GM12878 (cell line): Measurements from ENCODE around the gene ATAD5. TPM values are rescaled to one million over a fixed set of nuclear protein-coding genes. Genes with fewer than 3 reads are reported as not detected.

Experiments used
- ATAC-seq: fragments of 200-7000 bp; cut with Tn5 transposase; 3 replicates; pipeline ENCODE4 v1.9.1; 2020; ENCODE audit warnings: mild to moderate bottlenecking, moderate library complexity
- BruUV-seq: library from RNA; stranded (reverse); fragments of 400-500 nt; replicated peaks from 2 replicates; lab custom pipeline; 2021; lab: Mats Ljungman, UMichigan
- CTCF ChIA-PET: fragments of 300-600 bp; sonication (Branson Sonifier 250); formaldehyde crosslinking; extraction: SDS; loops from one replicate; lab custom pipeline; 2021; ENCODE audit warnings: inconsistent platforms; lab: Yijun Ruan, JAX
- POLR2A ChIA-PET: fragments of 350-600 bp; formaldehyde crosslinking; extraction: SDS; loops from one replicate; lab custom pipeline; 2021; ENCODE audit warnings: inconsistent platforms; lab: Charles Lee
- RAD21 ChIA-PET: fragments of 300-600 bp; sonication (Branson Sonifier 250); formaldehyde crosslinking; loops from one replicate; lab custom pipeline; 2023; ENCODE audit warnings: antibody characterized with exemption; ENCODE audit not compliant: unreplicated experiment; lab: Charles Lee
- SMC1A ChIA-PET: fragments of 300-600 bp; sonication (Branson Sonifier 250); formaldehyde crosslinking; loops from one replicate; lab custom pipeline; 2023; ENCODE audit not compliant: unreplicated experiment, uncharacterized antibody; lab: Charles Lee
- DNase-seq: peaks from one replicate; pipeline ENCODE4 v3.0.0-alpha.2; 2011; ENCODE audit warnings: low read depth, low spot score
- FAIRE-seq: peaks from 3 replicates; lab custom pipeline; 2011; peaks lifted over from hg19 to GRCh38; lab: Jason Lieb, UNC
- H2AFZ ChIP-seq: 2 replicates; pipeline ENCODE4 v1.6.0; 2011; ENCODE audit warnings: low read depth, low read length, control low read depth; ENCODE audit not compliant: control insufficient read depth
- H3K27ac ChIP-seq: 2 replicates; pipeline ENCODE4 v1.5.1; 2011; ENCODE audit warnings: control low read depth; ENCODE audit not compliant: control insufficient read depth, insufficient read depth
- H3K27me3 ChIP-seq, 2 experiments: replicated peaks in 1 of 2; 2 replicates each; pipeline versions ENCODE4 v1.6.0 to v1.6.1; 2011; ENCODE audit warnings: low read length in 1 of 2; ENCODE audit not compliant: control insufficient read depth in 2 of 2, insufficient read depth in 2 of 2
- H3K36me3 ChIP-seq, 2 experiments: 2 replicates each; pipeline ENCODE4 v1.5.1; 2011; ENCODE audit warnings: low read length in 1 of 2; ENCODE audit not compliant: control insufficient read depth in 2 of 2, insufficient read depth in 2 of 2
- H3K4me1 ChIP-seq: 2 replicates; pipeline ENCODE4 v1.6.1; 2011; ENCODE audit warnings: mild to moderate bottlenecking, low read length, moderate library complexity, mixed read lengths; ENCODE audit not compliant: control insufficient read depth, insufficient read depth
- H3K4me2 ChIP-seq: 2 replicates; pipeline ENCODE4 v1.6.0; 2011; ENCODE audit warnings: control low read depth; ENCODE audit not compliant: control insufficient read depth, insufficient read depth
- H3K4me3 ChIP-seq: fragments of 200-600 bp; sonication (generic); 2 replicates; pipeline ENCODE4 v1.5.1; 2016
- H3K79me2 ChIP-seq: 2 replicates; pipeline ENCODE4 v1.6.0; 2011; ENCODE audit warnings: low read length; ENCODE audit not compliant: control insufficient read depth, insufficient read depth
- H3K9ac ChIP-seq: 2 replicates; pipeline ENCODE4 v1.8.0; 2011; ENCODE audit warnings: low read length, control low read depth, mixed read lengths; ENCODE audit not compliant: control insufficient read depth, insufficient read depth
- H3K9me3 ChIP-seq: replicated peaks from 3 replicates; pipeline ENCODE4 v1.5.1; 2011; ENCODE audit warnings: mild to moderate bottlenecking, low read length; ENCODE audit not compliant: control insufficient read depth, insufficient read depth
- H4K20me1 ChIP-seq: 2 replicates; pipeline ENCODE4 v1.6.0; 2011; ENCODE audit not compliant: control insufficient read depth, insufficient read depth
- ASH2L ChIP-seq: fragments of 300-600, 200-600 bp; sonication (generic); IDR thresholded peaks from 2 replicates; pipeline ENCODE4 v1.6.1; 2017; ENCODE audit warnings: low read depth, mild to moderate bottlenecking, borderline replicate concordance
- CHD1 ChIP-seq: IDR thresholded peaks from 2 replicates; pipeline ENCODE4 v1.6.1; 2012; ENCODE audit warnings: low read depth, low read length, improper control_type of control experiment
- DPF2 ChIP-seq: fragments of 450-650 bp; IDR thresholded peaks from 2 replicates; pipeline ENCODE4 v1.6.1; 2017; ENCODE audit warnings: mild to moderate bottlenecking
- MEF2B ChIP-seq: fragments of 450-650 bp; IDR thresholded peaks from 2 replicates; pipeline ENCODE4 v1.6.1; 2018; ENCODE audit warnings: mild to moderate bottlenecking, moderate library complexity; ENCODE audit not compliant: partially characterized antibody, poor library complexity, severe bottlenecking
- MXI1 ChIP-seq: fragments of 150-350 bp; IDR thresholded peaks from 2 replicates; pipeline ENCODE4 v1.6.1; 2011; ENCODE audit warnings: low read depth, mild to moderate bottlenecking, inconsistent platforms, low read length, improper control_type of control experiment
- POLR2AphosphoS5 ChIP-seq: IDR thresholded peaks from 2 replicates; pipeline ENCODE4 v1.6.1; 2011; ENCODE audit warnings: mild to moderate bottlenecking, low read length, inconsistent platforms
- SPI1 ChIP-seq: IDR thresholded peaks from 2 replicates; pipeline ENCODE4 v1.6.1; 2011; ENCODE audit warnings: low read depth, mild to moderate bottlenecking, low read length, moderate library complexity, borderline replicate concordance; ENCODE audit not compliant: insufficient read depth
- ZNF274 ChIP-seq: IDR thresholded peaks from one replicate; pipeline ENCODE4 v1.8.0; 2011; ENCODE audit not compliant: insufficient read length, insufficient read depth
- WGBS: methylation state at CpG from one replicate; pipeline ENCODE4 v1.1.6; 2016; ENCODE audit warnings: low lambda C conversion rate; ENCODE audit not compliant: insufficient replicate concordance, insufficient coverage; ENCODE audit errors: missing lambda C conversion rate; 5-methylcytosine and 5-hydroxymethylcytosine counted together
- in situ Hi-C: fragments of 300-500 bp; cut with MboI; formaldehyde crosslinking; loops from 9 replicates; pipeline ENCODE4 v1.14.3; 2018; ENCODE audit warnings: mixed read lengths
- intact Hi-C: fragments of 100-400 bp; cut with micrococcal nuclease; formaldehyde crosslinking; loops from one replicate; pipeline ENCODE4 v1.14.2; 2022; ENCODE audit not compliant: unreplicated experiment
- polyA plus RNA-seq, 11 experiments: library from polyadenylated mRNA; depleted of rRNA in 4 of 11; unstranded in 6 of 11; stranded (reverse) in 5 of 11; fragments of >200 nt; fragmentation: Nextera tagmentation in 4 of 11; fragmentation: Illumina TruSeq in 1 of 11; extraction: Ambion mirVana in 4 of 11; extraction: Trizol in 1 of 11; gene quantifications; 1 replicate in 1 of 11; 2 replicates in 10 of 11; pipeline versions ENCODE4 v1.2.1 to v1.2.3, GENCODE V29; 2011 to 2016; ENCODE audit warnings: inconsistent platforms in 2 of 11, missing spikeins in 2 of 11, low read depth in 1 of 11
- total RNA-seq, 4 experiments: library from RNA; depleted of rRNA in 3 of 4; stranded (reverse); fragments of >200 nt in 3 of 4; fragmentation: Illumina TruSeq in 1 of 4; extraction: Trizol in 1 of 4; gene quantifications; 2 replicates each; pipeline versions ENCODE4 v1.2.1 to v1.2.3, GENCODE V29; 2013 to 2021
- TF ChIP-seq, protein P1 (sequence below), 3 experiments: IDR thresholded peaks in 2 of 3; conservative IDR thresholded peaks in 1 of 3; 2 replicates each; pipeline ENCODE4 v1.5.1; 2011; ENCODE audit warnings: low read depth in 3 of 3, low read length in 3 of 3, mild to moderate bottlenecking in 3 of 3, control low read depth in 2 of 3, moderate library complexity in 2 of 3, inconsistent platforms in 1 of 3, mixed read lengths in 1 of 3; ENCODE audit not compliant: control insufficient read depth in 2 of 3, insufficient read depth in 1 of 3; ENCODE audit errors: extremely low read depth in 1 of 3
- TF ChIP-seq, protein P2 (sequence below): fragments of 450-650 bp; IDR thresholded peaks from 2 replicates; pipeline ENCODE4 v1.6.1; 2016; ENCODE audit warnings: mild to moderate bottlenecking
- TF ChIP-seq, protein P3 (sequence below): fragments of 150-350 bp; IDR thresholded peaks from 2 replicates; pipeline ENCODE4 v1.6.1; 2014; ENCODE audit warnings: mild to moderate bottlenecking, low read depth, low read length
- TF ChIP-seq, protein P4 (sequence below): fragments of 450-650 bp; conservative IDR thresholded peaks from 2 replicates; pipeline ENCODE4 v1.6.1; 2017; ENCODE audit warnings: mild to moderate bottlenecking, moderate library complexity

ATAD5 gene
- total and polyA plus RNA-seq, 10 of the 15 experiments (the other 5 are each of a cell fraction or from before 2014, with no cell fraction given), result 3.8 to 19.7 (median 13.2) TPM

DNA sequence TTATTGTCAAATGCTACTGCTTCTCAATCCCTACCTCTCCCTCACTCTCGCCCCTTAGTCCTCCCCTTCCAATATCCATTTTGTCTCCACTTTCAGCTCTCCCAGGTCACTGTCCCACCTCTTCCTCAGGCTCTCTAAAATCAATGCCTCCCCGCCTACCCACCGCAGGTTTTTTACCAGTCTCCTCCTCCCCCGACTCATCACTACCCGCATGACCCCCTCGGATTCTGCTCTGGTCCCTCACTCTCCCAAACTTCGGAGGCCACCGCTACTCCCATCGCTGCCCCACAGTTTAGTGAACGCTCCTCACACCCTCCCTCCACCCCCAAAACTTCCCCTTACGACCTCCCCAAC lies 7.8 kb upstream of the ATAD5 start (continued):
- TF ChIP-seq, protein P1, sequence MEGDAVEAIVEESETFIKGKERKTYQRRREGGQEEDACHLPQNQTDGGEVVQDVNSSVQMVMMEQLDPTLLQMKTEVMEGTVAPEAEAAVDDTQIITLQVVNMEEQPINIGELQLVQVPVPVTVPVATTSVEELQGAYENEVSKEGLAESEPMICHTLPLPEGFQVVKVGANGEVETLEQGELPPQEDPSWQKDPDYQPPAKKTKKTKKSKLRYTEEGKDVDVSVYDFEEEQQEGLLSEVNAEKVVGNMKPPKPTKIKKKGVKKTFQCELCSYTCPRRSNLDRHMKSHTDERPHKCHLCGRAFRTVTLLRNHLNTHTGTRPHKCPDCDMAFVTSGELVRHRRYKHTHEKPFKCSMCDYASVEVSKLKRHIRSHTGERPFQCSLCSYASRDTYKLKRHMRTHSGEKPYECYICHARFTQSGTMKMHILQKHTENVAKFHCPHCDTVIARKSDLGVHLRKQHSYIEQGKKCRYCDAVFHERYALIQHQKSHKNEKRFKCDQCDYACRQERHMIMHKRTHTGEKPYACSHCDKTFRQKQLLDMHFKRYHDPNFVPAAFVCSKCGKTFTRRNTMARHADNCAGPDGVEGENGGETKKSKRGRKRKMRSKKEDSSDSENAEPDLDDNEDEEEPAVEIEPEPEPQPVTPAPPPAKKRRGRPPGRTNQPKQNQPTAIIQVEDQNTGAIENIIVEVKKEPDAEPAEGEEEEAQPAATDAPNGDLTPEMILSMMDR (IDR thresholded peaks at IDR 0.05 in 2 of 3, conservative IDR thresholded peaks at IDR 0.05 in 1 of 3; ENCODE audit: control insufficient read depth in 2 of 3, extremely low read depth in 1 of 3, insufficient read depth in 1 of 3, low read depth in 3 of 3, low read length in 3 of 3), result no peak
- TF ChIP-seq, protein P2, sequence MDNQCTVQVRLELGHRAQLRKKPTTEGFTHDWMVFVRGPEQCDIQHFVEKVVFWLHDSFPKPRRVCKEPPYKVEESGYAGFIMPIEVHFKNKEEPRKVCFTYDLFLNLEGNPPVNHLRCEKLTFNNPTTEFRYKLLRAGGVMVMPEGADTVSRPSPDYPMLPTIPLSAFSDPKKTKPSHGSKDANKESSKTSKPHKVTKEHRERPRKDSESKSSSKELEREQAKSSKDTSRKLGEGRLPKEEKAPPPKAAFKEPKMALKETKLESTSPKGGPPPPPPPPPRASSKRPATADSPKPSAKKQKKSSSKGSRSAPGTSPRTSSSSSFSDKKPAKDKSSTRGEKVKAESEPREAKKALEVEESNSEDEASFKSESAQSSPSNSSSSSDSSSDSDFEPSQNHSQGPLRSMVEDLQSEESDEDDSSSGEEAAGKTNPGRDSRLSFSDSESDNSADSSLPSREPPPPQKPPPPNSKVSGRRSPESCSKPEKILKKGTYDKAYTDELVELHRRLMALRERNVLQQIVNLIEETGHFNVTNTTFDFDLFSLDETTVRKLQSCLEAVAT, result 0 out of 2 replicates have a peak, but pooled peaks have one; percentile 52
- TF ChIP-seq ASH2L, result no peak
- TF ChIP-seq, all 136 proteins: peak for 5

DNA sequence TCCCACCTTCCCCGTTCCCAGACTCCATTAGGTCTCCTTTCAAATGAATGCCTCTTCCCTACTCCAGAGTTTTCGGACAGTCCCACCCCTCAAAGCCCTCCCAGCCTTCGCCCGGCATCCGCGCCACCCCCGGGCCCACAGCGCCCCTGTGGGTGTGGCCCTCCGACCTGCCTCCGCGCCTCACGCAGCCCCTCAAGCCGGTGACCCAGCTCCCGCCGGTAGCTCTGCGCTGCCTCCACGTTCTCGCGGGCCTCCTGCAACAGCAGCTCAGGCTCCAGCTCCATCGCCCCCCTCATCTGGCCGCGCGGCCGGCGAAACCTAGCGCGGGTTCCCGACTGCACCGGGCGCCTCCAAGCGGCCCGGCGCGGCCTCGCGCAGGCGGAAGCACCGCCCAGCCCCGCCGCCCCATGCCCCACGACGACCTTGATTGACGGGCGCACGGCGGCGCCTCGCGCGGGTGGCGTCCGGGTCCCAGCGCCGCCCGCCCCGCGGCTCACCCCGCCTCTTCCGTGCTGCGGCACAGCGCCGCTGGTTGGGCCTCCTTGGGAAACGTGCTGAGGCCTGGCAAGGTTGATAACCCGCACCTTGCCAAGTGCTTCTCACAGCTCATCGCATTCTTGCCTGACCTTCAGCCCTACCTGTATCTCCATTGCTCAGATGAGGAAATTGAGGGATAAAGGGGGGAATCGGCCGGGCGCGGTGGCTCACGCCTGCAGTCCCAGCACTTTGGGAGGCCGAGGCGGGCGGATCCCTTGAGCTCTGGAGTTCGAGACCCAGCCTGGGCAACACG lies 7.2 kb upstream of the ATAD5 start, which contains the start of gene CRLF3:
TSS of gene CRLF3 (minus strand) at position 337 of the 790 bp plus-strand sequence. CDS start at position 296, 41 bp downstream.
- H3K27me3 ChIP-seq, result no peaks in the 10 kb centered on the region
- H3K9ac ChIP-seq, result peak within 1 kb of the TSS; percentile 88
- peak within 1 kb of the TSS; percentile 81 for H3K4me2 ChIP-seq
- 2% methylated on average over 39 of the region's 75 CpGs for WGBS
- ChIA-PET CTCF (interaction anchor here (0.6 to 9.3 kb wide), 14 partner anchors 9 to 484 kb away, joined by 3 to 145 read pairs (median 4); no protein-coding TSS in a partner anchor), SMC1A (interaction anchor here (0.7 to 4.2 kb wide), 7 partner anchors 9 to 106 kb away, joined by 3 to 30 read pairs (median 3); no protein-coding TSS in a partner anchor), RAD21 (interaction anchor here (0.9 to 3.4 kb wide), 8 partner anchors 12 to 348 kb away, joined by 3 to 35 read pairs (median 4); partner anchors contain the start of gene GOSR1), POLR2A (interaction anchor here (1.1 to 2.7 kb wide), 7 partner anchors 12 to 706 kb away, joined by 3 to 19 read pairs (median 4); no protein-coding TSS in a partner anchor)
- H2AFZ ChIP-seq, result peak within 1 kb of the TSS; percentile 98
- peak; percentile 95 for ATAC-seq
- in situ Hi-C loops, result no loop called here
- H3K4me1 ChIP-seq, result peaks cover 9% of the 10 kb centered on the region
- peak within 1 kb of the TSS; percentile 84 for H3K27ac ChIP-seq
- intact Hi-C loops, result loop anchor here (5.0 kb wide), 1 partner anchor 148 kb away; the partner anchor contains the start of gene RNF135
- DNase-seq, result peak; percentile 53
- H4K20me1 ChIP-seq, result no peaks in the 10 kb centered on the region
- no peaks in the 10 kb centered on the region for H3K9me3 ChIP-seq
- H3K36me3 ChIP-seq, result no peaks in the 10 kb centered on the region; a peak in 1 of 4 replicates
- H3K4me3 ChIP-seq, result peak within 1 kb of the TSS; percentile 82
- BruUV-seq, result no TSS peak
- H3K79me2 ChIP-seq, result peaks cover 50% of the 10 kb centered on the region
- FAIRE-seq, result no peak
- TF ChIP-seq MEF2B (no peak), MXI1 (peak; percentile 31; the same call in 1 of the 2 replicates), SPI1 (no peak), DPF2 (peak; percentile 98), ZNF274 (no peak), CHD1 (peak; percentile 81; the same call in 1 of the 2 replicates), ASH2L (0 out of 2 replicates have a peak, but pooled peaks have one; percentile 70), POLR2AphosphoS5 (peak; percentile 73)
- TF ChIP-seq, protein P3, sequence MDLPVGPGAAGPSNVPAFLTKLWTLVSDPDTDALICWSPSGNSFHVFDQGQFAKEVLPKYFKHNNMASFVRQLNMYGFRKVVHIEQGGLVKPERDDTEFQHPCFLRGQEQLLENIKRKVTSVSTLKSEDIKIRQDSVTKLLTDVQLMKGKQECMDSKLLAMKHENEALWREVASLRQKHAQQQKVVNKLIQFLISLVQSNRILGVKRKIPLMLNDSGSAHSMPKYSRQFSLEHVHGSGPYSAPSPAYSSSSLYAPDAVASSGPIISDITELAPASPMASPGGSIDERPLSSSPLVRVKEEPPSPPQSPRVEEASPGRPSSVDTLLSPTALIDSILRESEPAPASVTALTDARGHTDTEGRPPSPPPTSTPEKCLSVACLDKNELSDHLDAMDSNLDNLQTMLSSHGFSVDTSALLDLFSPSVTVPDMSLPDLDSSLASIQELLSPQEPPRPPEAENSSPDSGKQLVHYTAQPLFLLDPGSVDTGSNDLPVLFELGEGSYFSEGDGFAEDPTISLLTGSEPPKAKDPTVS, result peak; percentile 26; the same call in 1 of the 2 replicates
- TF ChIP-seq, protein P4, sequence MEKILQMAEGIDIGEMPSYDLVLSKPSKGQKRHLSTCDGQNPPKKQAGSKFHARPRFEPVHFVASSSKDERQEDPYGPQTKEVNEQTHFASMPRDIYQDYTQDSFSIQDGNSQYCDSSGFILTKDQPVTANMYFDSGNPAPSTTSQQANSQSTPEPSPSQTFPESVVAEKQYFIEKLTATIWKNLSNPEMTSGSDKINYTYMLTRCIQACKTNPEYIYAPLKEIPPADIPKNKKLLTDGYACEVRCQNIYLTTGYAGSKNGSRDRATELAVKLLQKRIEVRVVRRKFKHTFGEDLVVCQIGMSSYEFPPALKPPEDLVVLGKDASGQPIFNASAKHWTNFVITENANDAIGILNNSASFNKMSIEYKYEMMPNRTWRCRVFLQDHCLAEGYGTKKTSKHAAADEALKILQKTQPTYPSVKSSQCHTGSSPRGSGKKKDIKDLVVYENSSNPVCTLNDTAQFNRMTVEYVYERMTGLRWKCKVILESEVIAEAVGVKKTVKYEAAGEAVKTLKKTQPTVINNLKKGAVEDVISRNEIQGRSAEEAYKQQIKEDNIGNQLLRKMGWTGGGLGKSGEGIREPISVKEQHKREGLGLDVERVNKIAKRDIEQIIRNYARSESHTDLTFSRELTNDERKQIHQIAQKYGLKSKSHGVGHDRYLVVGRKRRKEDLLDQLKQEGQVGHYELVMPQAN, result peak; percentile 64; the same call in 1 of the 2 replicates
